Osteoblast (primary cell): ENCODE data around the gene OR4E1. TPM values are rescaled to one million over a fixed set of nuclear protein-coding genes. Genes with fewer than 3 reads are reported as not detected.

ENCODE experiments used
- DNase-seq: peaks from one replicate; pipeline ENCODE4 v3.0.0; 2011; ENCODE audit warnings: low spot score, mixed read lengths; ENCODE audit not compliant: insufficient read length; ENCODE audit errors: missing footprints
- H2AFZ ChIP-seq: 2 replicates; pipeline ENCODE4 v1.6.0; 2011; ENCODE audit warnings: mild to moderate bottlenecking, low read length
- H3K27ac ChIP-seq: 2 replicates; pipeline ENCODE4 v1.5.1; 2011; ENCODE audit warnings: mild to moderate bottlenecking, low read depth, low read length, moderate library complexity
- H3K27me3 ChIP-seq: 2 replicates; pipeline ENCODE4 v1.6.0; 2012; ENCODE audit warnings: mild to moderate bottlenecking, control low read depth, inconsistent platforms, low read length, moderate library complexity; ENCODE audit not compliant: insufficient read depth
- H3K36me3 ChIP-seq: 2 replicates; pipeline ENCODE4 v1.5.1; 2011; ENCODE audit warnings: mild to moderate bottlenecking, low read length, control low read depth, moderate library complexity; ENCODE audit not compliant: insufficient read depth
- H3K4me1 ChIP-seq: 2 replicates; pipeline ENCODE4 v1.5.1; 2011; ENCODE audit warnings: mild to moderate bottlenecking, low read length, control low read depth, moderate library complexity; ENCODE audit not compliant: insufficient read depth
- H3K4me2 ChIP-seq: 2 replicates; pipeline ENCODE4 v1.6.0; 2011; ENCODE audit warnings: mild to moderate bottlenecking, low read length; ENCODE audit not compliant: insufficient read depth
- H3K4me3 ChIP-seq: fragments of 200-600 bp; sonication (generic); 3 replicates; pipeline ENCODE4 v1.5.1; 2012; ENCODE audit warnings: mild to moderate bottlenecking, low read length, inconsistent platforms; ENCODE audit not compliant: insufficient read depth
- H3K79me2 ChIP-seq: 2 replicates; pipeline ENCODE4 v1.6.0; 2012; ENCODE audit warnings: mild to moderate bottlenecking, low read length, control low read depth, inconsistent platforms; ENCODE audit not compliant: insufficient read depth
- H3K9me3 ChIP-seq: 2 replicates; pipeline ENCODE4 v1.5.1; 2011; ENCODE audit warnings: low read depth, low read length, control low read depth
- H4K20me1 ChIP-seq: 2 replicates; pipeline ENCODE4 v1.6.0; 2012; ENCODE audit warnings: mild to moderate bottlenecking, low read length, control low read depth; ENCODE audit not compliant: insufficient read depth
- CTCF ChIP-seq: IDR thresholded peaks from 2 replicates; pipeline ENCODE4 v1.5.1; 2011; ENCODE audit warnings: mild to moderate bottlenecking, low read depth, low read length, moderate library complexity; ENCODE audit errors: extremely low read depth
- small RNA-seq: library from RNA; depleted of rRNA; stranded (forward); fragments of <200 nt; gene quantifications from one replicate; pipeline ENCODE3, GENCODE V24; 2012
- total RNA-seq: library from RNA; depleted of rRNA; stranded (reverse); fragments of >200 nt; gene quantifications from 2 replicates; pipeline ENCODE4 v1.2.3, GENCODE V29; 2012

The OR4E1 gene
- total RNA-seq, 1 donor = not detected

GRCh38 chr14:21626491-21627230 is 47.0 kb downstream of the OR4E1 start:
- H3K36me3 ChIP-seq = no peaks in the 10 kb centered on the region
- H3K4me1 ChIP-seq = no peaks in the 10 kb centered on the region
- H3K79me2 ChIP-seq = no peaks in the 10 kb centered on the region
- DNase-seq = no peak
- no peak for TF ChIP-seq CTCF
- H2AFZ ChIP-seq = no peak overlapping the region
- no peaks in the 10 kb centered on the region for H3K9me3 ChIP-seq
- no peak overlapping the region for H3K4me2 ChIP-seq
- no peaks in the 10 kb centered on the region for H4K20me1 ChIP-seq
- H3K27ac ChIP-seq = no peak overlapping the region
- no peaks in the 10 kb centered on the region for H3K27me3 ChIP-seq
- H3K4me3 ChIP-seq = no peak overlapping the region

Small RNAs within 50 kb of the gene (small RNA-seq; reads per million reads assigned to genes)
- gene AC243972.3 = not detected

Other genes starting within 250 kb of the OR4E1 start
- gene CHD8, start 217.7 kb downstream of the OR4E1 start, total RNA-seq = 55.4 and 66.3 TPM in 2 replicates
- gene RAB2B, start 196.9 kb downstream of the OR4E1 start, total RNA-seq = 25.0 and 27.4 TPM in 2 replicates
- 37.6 and 46.3 TPM in 2 replicates for gene TOX4, start 196.6 kb downstream of the OR4E1 start, total RNA-seq
- gene METTL3, start 162.5 kb downstream of the OR4E1 start, total RNA-seq = 30.4 and 30.9 TPM in 2 replicates
- 2.9 and 3.3 TPM in 2 replicates for gene SALL2, start 147.5 kb downstream of the OR4E1 start, total RNA-seq
- gene OR10G3, start 93.7 kb downstream of the OR4E1 start, total RNA-seq = not detected in 2 replicates
- not detected in 2 replicates for gene OR10G2, start 38.9 kb downstream of the OR4E1 start, total RNA-seq
- not detected in 2 replicates for gene OR4E2, start 20.0 kb downstream of the OR4E1 start, total RNA-seq